Right lobe of liver (tissue), 6 donors: ENCODE results near the gene TMEM91. TPM values are rescaled to one million over a fixed set of nuclear protein-coding genes. Genes with fewer than 3 reads are reported as not detected.
A peak's percentile ranks its signal among the peaks of the same experiment; 100 is the strongest.
"Not testable (repeated sequence)": the region's sequence is repeated elsewhere in the genome, so short reads cannot be mapped to it uniquely, and the experiment has no call there.

Experiments used
- ATAC-seq, 4 donors: fragments of 200-7000 bp; cut with Tn5 transposase; one replicate each; pipeline ENCODE4 v1.9.1; 2020; ENCODE audit warnings: mild to moderate bottlenecking in 4 of 4, moderate library complexity in 4 of 4
- DNase-seq, 3 donors: peaks; one replicate each; pipeline ENCODE4 v3.0.0-alpha.2; 2020
- H3K27ac ChIP-seq, 3 donors: fragments of 200-600 bp; one replicate each; pipeline ENCODE4 v1.8.0; 2022
- H3K27me3 ChIP-seq, 2 donors: fragments of 200-600 bp; one replicate each; pipeline ENCODE4 v1.8.0; 2022
- H3K36me3 ChIP-seq, 4 donors: fragments of 200-600 bp; sonication (generic) in 1 of 4; one replicate each; pipeline versions ENCODE4 v1.5.1 to v1.8.0; 2017 to 2022; ENCODE audit warnings: control low read depth in 1 of 4
- H3K4me1 ChIP-seq, 4 donors: fragments of 200-600 bp; sonication (generic) in 1 of 4; one replicate each; pipeline versions ENCODE4 v1.5.1 to v1.8.0; 2017 to 2022; ENCODE audit warnings: control low read depth in 1 of 4
- H3K4me3 ChIP-seq, 3 donors: fragments of 200-600 bp; one replicate each; pipeline ENCODE4 v1.8.0; 2022
- H3K9me3 ChIP-seq, 4 donors: fragments of 200-600 bp; sonication (generic) in 1 of 4; one replicate each; pipeline versions ENCODE4 v1.5.1 to v1.8.0; 2017 to 2022; ENCODE audit warnings: control low read depth in 1 of 4
- CTCF ChIP-seq, 4 donors: fragments of 200-600 bp in 3 of 4; fragments of 450-650 bp in 1 of 4; IDR thresholded peaks; one replicate each; pipeline versions ENCODE4 v1.5.1 to v1.8.0; 2016 to 2022; ENCODE audit warnings: antibody characterized with exemption in 4 of 4, mild to moderate bottlenecking in 2 of 4
- POLR2A ChIP-seq: fragments of 450-650 bp; IDR thresholded peaks from one replicate; pipeline ENCODE4 v1.6.1; 2017; ENCODE audit warnings: antibody characterized with exemption, mild to moderate bottlenecking
- WGBS: methylation state at CpG from one replicate; pipeline ENCODE4 v1.1.6; 2018; ENCODE audit warnings: low coverage, low lambda C conversion rate; ENCODE audit not compliant: insufficient coverage; ENCODE audit errors: missing lambda C conversion rate; 5-methylcytosine and 5-hydroxymethylcytosine counted together
- intact Hi-C, 2 donors: fragments of 100-400 bp; cut with DNase I; formaldehyde crosslinking; loops; one replicate each; pipeline versions ENCODE4 v1.11.2 to v1.14.1; 2022
- total RNA-seq, 6 experiments: library from RNA; depleted of rRNA in 2 of 6; stranded (reverse); fragments of >200 nt in 2 of 6; fragmentation: NEBNext Ultra II Directional in 3 of 6; extraction: Animal tissue kit (Norgen Biotek cat#: 25700) in 3 of 6; gene quantifications; one replicate each; pipeline versions ENCODE4 v1.1.0 to v1.2.4, GENCODE V29; 2016 to 2023
- donor health status: DM: no; HTN: yes; CAD: no.
- donor health status: DM: no; HTN: no; CAD: no.
- donor health status: DM: no; HTN: no; CAD: no.
- donor health status: DM: no; HTN: yes; CAD: no.
- donor health status: DM: no; HTN: yes; CAD: no.

TMEM91 gene
- total RNA-seq, 6 experiments from 2014 or later, result 1.8 to 4.1 (median 3.0) TPM

GRCh38 chr19:41344162-41344561 is 32.2 kb upstream of the TMEM91 start:
- no peak for DNase-seq

GRCh38 chr19:41346916-41347315 is 29.4 kb upstream of the TMEM91 start:
- H3K4me3 ChIP-seq, H3K27me3 ChIP-seq, H3K4me1 ChIP-seq, H3K36me3 ChIP-seq, H3K9me3 ChIP-seq, DNase-seq, ATAC-seq, H3K27ac ChIP-seq, intact Hi-C loops: not testable (repeated sequence)
- 72% methylated on average over 6 of the region's 9 CpGs for WGBS

More at GRCh38 chr19:41344162-41344561, 32.2 kb upstream of the TMEM91 start:
- no peaks in the 10 kb centered on the region for H3K4me1 ChIP-seq
- H3K27me3 ChIP-seq, result no peaks in the 10 kb centered on the region
- ATAC-seq, result no peak
- H3K4me3 ChIP-seq, result no peak overlapping the region
- H3K27ac ChIP-seq, result no peak overlapping the region
- H3K36me3 ChIP-seq, result peaks cover 0 to 10% (median 0%) of the 10 kb centered on the region in 4 donors
- no peaks in the 10 kb centered on the region for H3K9me3 ChIP-seq
- intact Hi-C loops, result no loop called here
- 100% methylated on average over 2 of the region's 2 CpGs for WGBS
- no peak for TF ChIP-seq POLR2A
- TF ChIP-seq CTCF (IDR thresholded peaks at IDR 0.05), result no peak

DNA sequence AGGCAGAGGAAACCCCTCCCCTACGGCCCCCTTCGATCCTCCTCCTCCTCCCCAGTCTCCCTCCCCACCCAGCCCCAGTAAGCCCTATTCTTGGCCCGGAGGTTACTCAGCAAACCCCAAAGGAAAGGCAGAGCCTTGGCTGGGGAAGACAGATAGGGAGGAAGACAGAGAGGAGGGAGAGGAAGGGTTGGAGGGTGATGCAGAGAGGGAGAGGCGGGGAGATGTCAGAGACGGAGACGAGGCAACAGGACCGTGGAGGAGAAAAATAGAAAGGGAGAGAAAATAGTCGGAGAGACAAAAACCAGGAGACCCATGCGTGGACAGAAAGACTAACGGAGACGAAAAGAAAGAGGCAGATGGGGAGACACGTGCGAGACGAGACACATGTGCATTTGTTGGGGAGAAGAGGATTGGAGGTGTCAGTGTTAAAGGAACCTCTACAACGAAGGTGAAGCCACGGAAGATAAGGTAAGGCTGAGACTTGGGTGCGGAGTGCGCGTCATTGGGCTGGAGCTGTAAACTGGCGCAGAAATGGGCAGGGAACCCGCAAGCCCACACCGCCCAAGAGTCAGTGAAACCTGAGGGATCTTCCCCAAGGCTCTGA is 25.5 kb upstream of the TMEM91 start:
- intact Hi-C loops, result no loop called here
- TF ChIP-seq POLR2A (no peak), CTCF (IDR thresholded peaks at IDR 0.05) (no peak)
- ATAC-seq, result no peak
- Histone ChIP-seq H3K27ac (peak overlapping the region in 1 of 3 donors; percentile 41), H3K4me1 (peaks cover 0 to 18% (median 0%) of the 10 kb centered on the region in 4 donors), H3K4me3 (peak overlapping the region; percentile 51 to 62 (median 60)), H3K27me3 (no peaks in the 10 kb centered on the region), H3K9me3 (no peaks in the 10 kb centered on the region), H3K36me3 (peaks cover 0 to 3% (median 0%) of the 10 kb centered on the region in 4 donors)
- WGBS, result 9% methylated on average over 16 of the region's 22 CpGs
- DNase-seq, result no peak

- DNase-seq (peak; percentile 66 to 82 (median 73)), ATAC-seq (peak; percentile 47 to 62 (median 58))
- H3K27me3 ChIP-seq, result no peaks in the 10 kb centered on the region
Measured at GRCh38 chr19:41351339-41352245, 24.7 kb upstream of the TMEM91 start.

More at GRCh38 chr19:41351339-41352245, 24.7 kb upstream of the TMEM91 start:
- no peaks in the 10 kb centered on the region for H3K36me3 ChIP-seq
- H3K9me3 ChIP-seq, result no peaks in the 10 kb centered on the region
- H3K4me1 ChIP-seq, result peaks cover 0 to 18% (median 0%) of the 10 kb centered on the region in 4 donors
- under 1% methylated on average over 30 of the region's 58 CpGs for WGBS
- intact Hi-C loops, result no loop called here
- H3K4me3 ChIP-seq, result peak overlapping the region; percentile 51 to 62 (median 60)
- H3K27ac ChIP-seq, result peak overlapping the region in 2 of 3 donors; percentile 41 to 66
- no peak for TF ChIP-seq POLR2A
- TF ChIP-seq CTCF (IDR thresholded peaks at IDR 0.05), result no peak
